GM12891 (cell line): ENCODE data around the gene CARD18.

Experiments used
- POLR2A ChIP-seq: IDR thresholded peaks from 2 replicates; pipeline ENCODE4 v1.6.1; 2011; ENCODE audit warnings: low read depth, low read length, control low read depth
- TAF1 ChIP-seq: IDR thresholded peaks from 2 replicates; pipeline ENCODE4 v1.6.1; 2011; ENCODE audit warnings: low read depth, low read length, control low read depth

DNA sequence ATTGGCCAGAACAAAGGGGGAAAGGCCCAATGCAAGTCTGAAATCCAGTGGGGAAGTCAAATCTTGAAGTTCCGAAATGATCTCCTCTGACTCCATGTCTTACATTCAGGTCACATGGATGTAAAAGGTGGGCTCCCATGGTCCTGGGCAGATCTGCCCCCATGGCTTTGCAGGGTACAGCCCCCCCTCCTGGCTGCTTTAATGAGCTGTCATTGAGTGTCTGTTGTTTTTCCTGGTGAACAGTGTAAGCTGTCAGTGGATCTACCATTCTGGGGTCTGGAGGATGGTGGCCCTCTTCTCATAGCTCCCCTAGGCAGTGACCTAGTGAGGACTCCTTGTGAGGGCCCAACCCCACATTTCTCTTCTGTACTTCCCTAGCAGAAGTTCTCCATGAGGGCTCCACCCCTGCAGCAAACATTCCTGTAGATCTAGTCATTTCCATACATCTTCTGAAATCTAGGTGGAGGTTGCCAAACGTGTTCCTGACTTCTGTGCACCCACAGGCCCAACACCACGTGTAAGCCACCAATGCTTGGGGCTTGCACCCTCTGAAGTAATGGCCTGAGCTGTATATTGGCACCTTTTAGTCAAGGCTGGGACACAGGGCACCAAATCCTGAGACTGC, 9.3 kb downstream of the CARD18 start:
- TF ChIP-seq POLR2A = no peak
- TF ChIP-seq TAF1 = no peak
